CD4-positive, alpha-beta T cell treated with Interleukin-10 for 1 hour (primary cell): ENCODE results near the gene NOL8.

Source experiments
- DNase-seq: peaks from one replicate; pipeline ENCODE4 v3.0.0-alpha.2; 2020

NOL8 gene

GRCh38 chr9:92310562-92310961 lies 14.6 kb downstream of the NOL8 start:
- DNase-seq: no peak

- no peak for DNase-seq
Measured at GRCh38 chr9:92308893-92309292, 16.3 kb downstream of the NOL8 start.

GRCh38 chr9:92300936-92301335 lies 24.2 kb downstream of the NOL8 start:
- no peak for DNase-seq

GRCh38 chr9:92299116-92299515 lies 26.0 kb downstream of the NOL8 start:
- no peak for DNase-seq

- no peak for DNase-seq
Measured at GRCh38 chr9:92298036-92298435, 27.1 kb downstream of the NOL8 start.

- peak; percentile 23 for DNase-seq
Measured at GRCh38 chr9:92297611-92298010, 27.5 kb downstream of the NOL8 start.

- DNase-seq: no peak
Measured at GRCh38 chr9:92295827-92296258, 29.3 kb downstream of the NOL8 start.

- no peak for DNase-seq
Measured at GRCh38 chr9:92295240-92295790, 29.8 kb downstream of the NOL8 start.

- DNase-seq: peak; percentile 7
Measured at GRCh38 chr9:92294297-92294676, 30.9 kb downstream of the NOL8 start.

GRCh38 chr9:92293452-92294296 lies 31.5 kb downstream of the NOL8 start, which contains the start of gene IARS1:
IARS1 (minus strand) TSS chr9:92293697; CDS start chr9:92289419, 4,278 bp downstream.
- DNase-seq: peak; percentile 100

- DNase-seq: no peak
Measured at GRCh38 chr9:92293075-92293354, 32.1 kb downstream of the NOL8 start.

GRCh38 chr9:92292338-92293074 lies 32.6 kb downstream of the NOL8 start:
- no peak for DNase-seq

GRCh38 chr9:92291577-92291976 lies 33.6 kb downstream of the NOL8 start:
- no peak for DNase-seq

- no peak for DNase-seq
Measured at GRCh38 chr9:92290785-92291429, 34.2 kb downstream of the NOL8 start.

GRCh38 chr9:92289708-92290390 lies 35.3 kb downstream of the NOL8 start:
- no peak for DNase-seq

- DNase-seq: no peak
Measured at GRCh38 chr9:92279302-92279701, 45.8 kb downstream of the NOL8 start.

- no peak for DNase-seq
Measured at GRCh38 chr9:92278110-92278509, 47.0 kb downstream of the NOL8 start.

GRCh38 chr9:92276331-92277032 lies 48.7 kb downstream of the NOL8 start:
- peak; percentile 19 for DNase-seq

- no peak for DNase-seq
Measured at GRCh38 chr9:92275541-92275940, 49.6 kb downstream of the NOL8 start.

- no peak for DNase-seq
Measured at GRCh38 chr9:92270511-92270910, 54.6 kb downstream of the NOL8 start.

GRCh38 chr9:92266486-92266885 lies 58.7 kb downstream of the NOL8 start:
- DNase-seq: no peak

GRCh38 chr9:92265154-92265553 lies 60.0 kb downstream of the NOL8 start:
- no peak for DNase-seq
